ENCODE data around the gene REEP5. TPM values are rescaled to one million over a fixed set of nuclear protein-coding genes. Genes with fewer than 3 reads are reported as not detected.
"Not testable (repeated sequence)": the region's sequence is repeated elsewhere in the genome, so short reads cannot be mapped to it uniquely, and the experiment has no call there.

The REEP5 gene
- polyA plus RNA-seq (ENCODE audit: insufficient read depth in 1 of 5, insufficient read length in 5 of 5, low replicate concordance in 1 of 5), result 10 to 100 TPM; 66.5 to 83.6 (median 78.1) TPM
- long read RNA-seq, donor 1, transcript REEP5-202 (5 exons, 3,326 nt), result major isoform, 74 of 91 reads
- long read RNA-seq, donor 1, partial matches to known transcripts, result 16 of 91 reads
- long read RNA-seq, donor 1, other reads (novel, unspliced or antisense), result 0 of 91 reads
- long read RNA-seq, donor 2, transcript REEP5-202 (5 exons, 3,326 nt), result major isoform, 40 of 41 reads
- long read RNA-seq, donor 2, partial matches to known transcripts, result 0 of 41 reads
- long read RNA-seq, donor 2, other reads (novel, unspliced or antisense), result 0 of 41 reads
- long read RNA-seq, donor 3, transcript REEP5-202 (5 exons, 3,326 nt), result major isoform, 54 of 61 reads
- long read RNA-seq, donor 3, partial matches to known transcripts, result 5 of 61 reads
- long read RNA-seq, donor 3, other reads (novel, unspliced or antisense), result 0 of 61 reads
- long read RNA-seq, donor 4, transcript REEP5-202 (5 exons, 3,326 nt), result major isoform, 27 of 27 reads
- long read RNA-seq, donor 4, partial matches to known transcripts, result 0 of 27 reads
- long read RNA-seq, donor 4, other reads (novel, unspliced or antisense), result 0 of 27 reads
- long read RNA-seq, donor 5, transcript REEP5-202 (5 exons, 3,326 nt), result major isoform, 53 of 72 reads
- long read RNA-seq, donor 5, partial matches to known transcripts, result 18 of 72 reads
- long read RNA-seq, donor 5, other reads (novel, unspliced or antisense), result 0 of 72 reads
- long read RNA-seq, donor 6, transcript REEP5-202 (5 exons, 3,326 nt), result major isoform, 69 of 69 reads
- long read RNA-seq, donor 6, partial matches to known transcripts, result 0 of 69 reads
- long read RNA-seq, donor 6, other reads (novel, unspliced or antisense), result 0 of 69 reads
- long read RNA-seq, donor 7, transcript REEP5-202 (5 exons, 3,326 nt), result major isoform, 31 of 31 reads
- long read RNA-seq, donor 7, partial matches to known transcripts, result 0 of 31 reads
- long read RNA-seq, donor 7, other reads (novel, unspliced or antisense), result 0 of 31 reads
- long read RNA-seq, donor 8, transcript REEP5-202 (5 exons, 3,326 nt), result major isoform, 13 of 13 reads
- long read RNA-seq, donor 8, partial matches to known transcripts, result 0 of 13 reads
- long read RNA-seq, donor 8, other reads (novel, unspliced or antisense), result 0 of 13 reads

DNA sequence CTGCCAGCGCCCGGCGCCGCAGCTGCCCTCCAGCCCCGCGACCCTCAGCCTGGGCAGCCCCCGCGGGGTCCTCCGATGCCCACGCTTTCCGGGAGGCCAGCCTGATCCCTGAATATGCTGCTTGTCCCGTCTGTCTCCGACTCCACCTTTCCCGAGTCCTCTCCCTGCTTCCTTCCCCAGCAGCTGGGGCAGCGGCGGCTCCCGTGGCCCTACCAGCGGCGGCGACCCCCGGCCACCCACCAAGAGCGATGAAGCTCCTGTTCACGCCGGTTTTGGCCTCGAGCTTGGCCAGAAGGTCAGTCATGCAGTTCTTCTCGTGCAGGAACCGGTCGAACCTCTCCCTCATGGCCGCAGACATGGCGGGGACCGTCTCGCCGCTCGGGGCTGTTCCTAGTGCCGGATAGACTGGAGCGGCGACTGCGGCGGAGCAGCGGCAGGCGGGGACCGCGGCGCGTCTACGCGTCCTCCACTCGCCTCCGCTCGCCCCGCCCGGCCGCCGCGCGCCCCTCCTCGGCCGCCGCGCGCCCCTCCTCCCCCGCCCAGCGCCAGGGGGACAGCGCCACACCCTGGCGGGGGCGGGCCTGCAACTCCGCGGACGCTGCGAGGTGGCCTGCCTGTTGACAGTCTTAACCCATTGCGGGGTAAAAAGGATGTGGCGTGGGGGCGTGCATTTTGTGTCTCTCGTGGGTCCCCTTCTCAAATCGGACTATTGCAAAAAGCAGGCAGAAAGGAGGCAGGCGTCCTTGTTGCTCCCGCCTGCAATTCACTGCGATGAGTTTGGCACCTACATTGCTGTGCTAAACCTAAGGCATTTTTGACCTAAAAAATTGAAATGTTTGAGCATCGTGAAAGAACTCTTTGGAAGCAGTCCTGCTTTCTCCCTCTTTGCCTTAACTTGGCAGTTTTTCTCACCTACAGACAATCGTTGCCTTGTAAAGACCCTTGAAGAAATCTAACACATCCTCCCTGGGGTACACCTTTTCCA lies at the start of gene REEP5:
Gene REEP5 (minus strand): TSS at position 395 of the 985 bp plus-strand sequence. CDS start 37 bp downstream, at position 358.
- peak; percentile 83 to 86 for DNase-seq

DNA sequence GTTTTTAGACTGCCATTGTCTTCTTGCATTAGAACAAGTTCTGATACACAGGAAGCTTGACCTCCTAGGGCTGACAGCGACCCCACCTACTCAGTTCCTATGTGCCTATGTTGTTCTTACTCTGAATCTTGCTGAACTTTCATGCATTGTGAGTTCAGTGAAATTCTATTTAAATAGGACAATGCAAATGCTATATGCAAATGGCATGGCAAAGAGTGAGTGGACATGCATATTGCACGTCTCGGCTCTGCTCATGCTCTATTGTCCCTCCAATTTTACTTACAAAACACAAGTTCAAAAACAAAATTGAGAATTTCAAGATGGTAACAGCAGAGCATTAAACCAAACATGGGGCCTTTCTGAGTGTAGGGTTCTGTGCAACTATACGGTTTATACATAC lies 49.2 kb upstream of the REEP5 start:
- DNase-seq, result no peak

DNA sequence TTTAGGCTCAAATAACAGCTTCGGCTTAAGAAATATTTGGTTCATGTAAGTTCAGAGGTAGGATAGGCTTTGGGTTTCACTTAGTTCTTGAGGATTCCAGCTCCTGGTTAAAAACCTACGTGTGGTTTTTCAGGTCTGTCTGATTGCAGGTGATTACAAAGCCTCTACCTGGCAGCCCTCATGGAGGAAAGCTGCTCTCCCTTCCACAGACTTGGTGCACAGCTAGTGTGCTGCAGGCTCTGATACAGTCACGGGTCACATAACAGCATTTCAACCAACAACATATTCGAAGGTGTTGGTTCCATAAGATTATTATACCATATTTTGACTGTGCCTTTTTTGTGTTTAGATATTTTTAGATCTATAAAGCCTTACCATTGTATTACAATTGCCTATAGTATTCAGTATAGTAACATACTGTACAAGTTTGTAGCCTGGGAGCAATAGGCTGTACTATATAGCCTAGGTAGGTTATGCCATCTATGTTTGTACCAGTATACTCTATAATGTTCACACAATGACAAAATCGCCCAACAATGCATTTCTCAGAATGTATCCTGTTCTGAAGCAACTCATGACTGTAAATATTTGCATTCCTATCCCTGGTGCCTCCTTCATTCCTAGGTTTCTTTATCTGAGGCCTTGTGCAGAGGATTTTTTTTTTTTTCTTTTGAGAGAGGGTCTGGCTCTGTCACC lies 46.5 kb upstream of the REEP5 start:
- no peak for DNase-seq

DNA sequence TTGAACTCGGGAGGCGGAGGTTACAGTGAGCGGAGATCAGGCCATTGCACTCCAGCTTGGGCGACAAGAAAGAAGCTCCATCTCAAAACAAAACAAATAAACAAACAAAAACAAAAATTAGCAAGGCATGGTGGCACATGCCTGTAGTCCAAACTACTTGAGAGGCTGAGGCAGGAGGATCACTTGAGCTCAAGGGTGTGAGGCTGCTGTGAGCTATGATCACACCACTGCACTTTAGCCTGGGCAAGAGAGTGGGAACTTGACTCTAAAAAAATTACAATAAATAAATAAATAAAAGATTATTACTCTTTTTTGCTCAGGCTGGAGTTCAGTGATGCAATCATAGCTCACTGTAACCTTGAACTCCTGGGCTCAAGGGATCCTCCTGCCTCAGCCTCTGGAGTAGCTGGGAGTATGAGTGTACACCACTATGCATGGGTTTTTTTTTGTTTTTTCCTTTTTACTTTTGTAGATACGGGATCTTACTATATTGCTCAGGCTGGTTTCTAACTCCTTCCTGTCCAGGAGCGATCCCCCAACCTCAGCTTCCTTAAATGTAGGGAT lies 45.6 kb upstream of the REEP5 start:
- no peak for DNase-seq

DNA sequence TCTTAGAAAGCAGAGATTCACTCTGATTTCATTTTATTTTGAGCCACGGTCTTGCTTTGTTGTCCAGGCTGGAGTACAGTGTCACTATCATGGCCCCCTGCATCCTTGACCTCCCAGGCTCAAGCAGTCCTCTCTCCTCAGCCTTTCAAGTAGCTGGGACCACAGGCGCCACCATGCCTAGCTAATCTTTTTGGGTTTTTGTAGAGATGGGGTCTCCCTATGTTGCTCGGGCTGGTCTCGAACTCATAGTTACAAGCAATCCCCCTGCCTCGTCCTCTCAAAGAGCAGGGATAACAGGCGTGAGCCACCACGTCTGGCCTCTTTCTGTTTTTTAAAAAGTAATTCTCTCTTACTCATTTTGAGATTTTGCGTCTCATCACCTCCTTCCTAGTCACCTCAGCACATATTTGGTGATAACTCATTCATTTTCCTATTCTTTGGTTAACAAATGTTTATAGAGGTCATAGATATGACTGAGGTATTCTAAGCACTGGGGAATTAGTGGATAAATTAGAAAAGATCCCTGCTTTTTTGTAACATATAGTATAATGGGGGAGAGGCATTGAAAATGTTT lies 43.8 kb upstream of the REEP5 start:
- no peak for DNase-seq

DNA sequence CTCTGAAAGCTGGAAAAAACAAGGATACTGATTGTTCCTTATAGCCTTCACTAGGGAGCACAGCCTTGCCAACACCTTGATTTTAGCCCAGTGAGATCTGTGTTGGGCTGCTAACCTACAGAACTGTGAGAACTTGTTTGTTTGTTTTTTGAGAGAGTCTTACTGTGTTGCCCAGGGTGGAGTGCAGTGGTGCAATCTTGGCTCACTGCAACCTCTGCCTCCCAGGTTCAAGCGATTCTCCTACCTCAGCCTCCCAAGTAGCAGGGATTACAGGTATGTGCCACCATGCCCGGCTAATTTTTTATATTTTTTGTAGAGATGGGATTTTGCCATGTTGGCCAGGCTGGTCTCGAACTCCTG lies 41.3 kb upstream of the REEP5 start:
- not testable (repeated sequence) for DNase-seq

DNA sequence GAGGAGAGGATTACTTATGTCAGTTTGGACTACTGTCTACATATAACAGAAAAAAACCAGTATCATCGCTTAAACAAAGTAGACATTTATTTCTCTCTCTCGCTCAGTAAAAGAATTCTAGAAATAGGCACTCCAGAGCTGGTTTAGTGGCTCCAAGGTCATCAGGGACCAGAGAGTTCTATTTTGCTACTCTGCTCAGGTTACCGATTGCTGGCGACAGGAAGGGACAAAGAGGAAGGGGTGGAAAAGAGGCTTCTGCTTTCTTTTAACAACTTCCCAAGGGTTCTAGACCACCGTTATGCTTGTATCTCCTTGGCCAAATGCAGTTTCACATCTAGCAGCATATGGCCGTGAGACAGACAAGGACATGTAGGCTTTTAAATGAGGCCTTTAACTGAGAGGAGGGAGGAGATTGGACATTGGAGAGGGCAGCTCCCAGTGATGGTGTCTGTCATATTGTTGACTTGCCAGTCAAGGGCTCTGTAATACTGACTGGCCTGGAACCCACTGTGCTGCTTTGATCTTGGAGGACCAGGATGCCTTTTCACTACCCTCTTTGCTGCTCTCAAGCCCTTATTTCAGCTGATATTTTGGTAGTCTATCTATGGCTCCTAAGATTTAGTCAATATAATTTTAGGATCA lies 39.0 kb upstream of the REEP5 start:
- no peak for DNase-seq

DNA sequence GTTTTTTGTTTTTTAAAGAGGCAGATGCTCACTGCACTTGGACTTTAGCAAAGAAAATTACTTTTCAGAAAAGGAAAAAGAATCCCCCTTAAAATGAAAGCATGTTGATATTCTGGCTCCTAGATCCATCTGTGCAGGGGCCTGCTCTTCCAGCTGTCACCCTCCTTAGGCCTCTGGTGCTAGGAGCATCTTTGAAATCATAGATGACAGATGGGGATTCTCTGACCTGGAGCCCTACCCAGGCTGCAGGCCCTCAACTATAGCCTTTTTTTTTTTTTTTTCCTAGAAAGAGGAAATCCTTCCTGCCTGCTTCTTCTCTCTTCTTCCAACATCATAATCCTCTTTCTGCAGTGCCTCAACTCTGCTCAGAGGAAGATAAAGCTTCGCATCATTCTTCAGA lies 38.3 kb upstream of the REEP5 start:
- no peak for DNase-seq

DNA sequence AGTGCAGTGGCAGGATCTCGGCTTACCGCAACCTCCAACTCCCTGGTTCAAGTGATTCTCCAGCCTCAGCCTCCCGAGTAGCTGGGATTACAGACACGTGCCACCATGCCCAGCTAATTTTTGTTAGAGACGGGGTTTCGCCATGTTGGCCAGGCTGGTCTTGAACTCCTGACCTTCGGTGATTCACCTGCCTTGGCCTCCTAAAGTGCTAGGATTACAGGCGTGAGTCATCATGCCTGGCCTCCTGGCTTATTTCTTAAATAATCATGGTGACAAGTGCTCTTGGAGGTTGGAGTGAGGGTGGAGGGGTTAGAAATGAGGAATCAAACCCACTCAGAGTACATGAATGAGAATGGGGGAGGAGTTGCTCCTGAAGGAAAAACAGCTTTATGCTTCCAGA lies 37.8 kb upstream of the REEP5 start:
- not testable (repeated sequence) for DNase-seq

DNA sequence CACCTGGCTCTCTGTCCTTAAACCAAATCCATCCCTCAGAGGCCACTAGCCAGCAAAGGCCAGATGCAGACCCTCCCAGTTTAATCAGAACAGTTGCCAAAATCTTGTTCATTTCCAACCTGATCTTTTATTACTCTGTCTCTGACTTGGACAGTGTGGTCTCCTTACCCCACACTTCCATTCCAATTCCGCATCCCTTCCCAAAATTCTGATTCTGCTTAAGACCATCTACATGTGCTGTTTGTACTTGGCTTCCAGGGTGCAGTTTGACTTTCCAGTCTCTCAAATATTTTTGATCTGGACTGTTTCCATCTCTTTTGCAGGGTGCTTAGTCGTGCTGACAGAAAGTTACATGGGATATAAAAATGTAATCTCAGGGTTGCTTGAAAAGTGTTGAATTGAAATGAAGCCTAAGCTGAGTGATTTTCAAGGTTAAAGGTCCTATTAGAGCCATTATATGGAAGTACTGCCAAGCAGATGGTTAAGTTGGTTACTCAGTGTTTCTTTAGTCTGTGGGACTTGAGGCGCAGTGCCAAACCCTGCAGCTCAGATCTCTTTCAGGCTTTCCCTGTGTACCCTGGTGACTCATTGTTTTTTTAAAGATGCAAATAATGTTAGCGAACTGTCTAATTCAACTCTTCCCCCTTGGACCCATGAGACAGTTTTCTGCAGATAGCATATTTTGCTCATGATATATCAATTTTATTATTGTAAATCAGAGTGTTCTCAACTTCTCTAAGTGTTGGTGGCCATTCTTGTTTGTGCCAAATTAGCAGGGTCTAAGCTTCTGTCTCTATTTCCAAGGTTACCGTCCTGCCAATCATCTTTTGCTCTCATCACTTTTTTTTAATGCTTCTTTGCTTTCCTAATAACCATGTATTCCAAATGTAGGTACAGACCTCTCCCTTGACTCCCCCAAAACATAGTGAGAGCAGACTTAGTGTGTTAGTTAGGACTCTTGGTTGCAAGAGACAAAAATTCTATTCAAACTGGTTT lies 36.4 kb upstream of the REEP5 start:
- peak; percentile 32 to 35 for DNase-seq

DNA sequence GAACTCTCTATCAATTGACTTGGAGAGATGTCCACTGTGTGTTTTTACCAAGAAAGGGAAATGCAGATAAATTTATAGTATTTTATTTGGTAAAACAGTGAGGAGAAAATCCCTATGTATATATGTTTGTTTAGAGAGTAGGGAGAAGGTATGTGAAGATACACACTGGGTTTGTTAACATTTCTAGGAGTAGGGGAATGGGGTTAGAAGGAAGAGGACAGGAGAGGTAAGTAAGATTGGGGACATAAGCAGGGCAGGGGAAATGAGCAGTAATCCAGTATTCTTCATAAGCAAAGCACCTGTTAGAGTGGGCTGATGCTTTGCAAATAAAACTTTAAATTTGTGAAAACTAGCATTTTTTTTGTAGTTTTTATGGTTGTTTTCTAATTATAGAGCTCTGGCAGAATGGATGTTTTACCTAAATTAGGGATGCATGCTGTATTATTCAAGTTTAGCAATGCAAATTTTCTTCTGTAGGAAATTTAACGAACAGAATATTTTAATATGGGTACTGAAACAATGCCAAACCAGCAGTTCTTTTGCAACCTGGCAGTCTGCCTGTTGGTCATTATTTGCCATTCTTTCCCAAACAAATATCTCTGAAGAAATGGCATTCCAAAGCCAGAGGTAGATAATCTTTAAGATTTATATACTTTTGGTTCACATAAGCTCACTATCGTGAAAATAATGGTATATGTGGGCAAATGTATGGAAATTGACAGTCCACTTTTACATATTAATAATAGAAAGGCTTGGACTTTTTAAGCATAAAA lies 35.2 kb upstream of the REEP5 start:
- no peak for DNase-seq

DNA sequence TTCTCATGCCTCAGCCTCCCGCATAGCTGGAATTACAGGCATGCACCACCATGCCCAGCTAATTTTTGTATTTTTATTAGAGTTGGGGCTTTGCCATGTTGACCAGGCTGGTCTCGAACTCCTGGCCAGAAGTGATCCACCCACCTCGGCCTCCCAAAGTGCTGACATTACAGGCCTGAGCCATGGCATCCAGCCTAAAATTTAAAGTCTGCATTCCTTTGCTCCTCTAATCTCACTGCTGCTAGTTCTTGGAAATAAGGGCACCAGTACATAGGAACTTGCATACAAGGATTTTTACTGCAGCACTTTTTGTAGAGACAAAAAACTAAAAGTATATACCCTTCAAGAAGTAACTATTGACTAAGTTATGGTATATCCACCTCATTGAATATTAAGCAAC lies 34.6 kb upstream of the REEP5 start:
- no peak for DNase-seq

DNA sequence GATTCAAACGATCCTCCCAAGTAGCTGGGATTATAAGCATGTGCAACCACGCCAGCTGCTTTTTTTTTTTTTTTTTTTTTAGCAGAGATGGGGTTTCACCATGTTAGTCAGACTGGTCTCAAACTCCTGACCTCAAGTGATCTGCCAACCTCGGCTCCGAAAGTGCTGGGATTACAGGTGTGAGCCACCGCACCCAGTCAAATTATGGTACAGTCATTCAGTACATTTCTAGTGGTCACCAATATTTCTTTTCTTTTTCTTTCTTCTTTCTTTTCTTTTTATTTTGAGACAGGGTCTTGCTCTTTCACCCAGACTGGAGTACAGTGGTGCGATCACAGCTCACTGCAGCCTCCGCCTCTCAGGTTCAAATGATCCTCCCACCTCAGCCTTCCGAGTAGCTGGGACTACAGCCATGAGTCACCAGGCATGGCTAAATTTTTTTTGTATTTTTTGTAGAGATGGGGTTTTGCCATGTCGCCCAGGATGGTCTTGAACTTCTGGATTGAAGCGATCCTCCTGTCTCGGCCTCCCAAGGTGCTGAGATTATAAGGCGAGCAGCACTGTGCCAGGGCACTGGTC lies 29.2 kb upstream of the REEP5 start:
- no peak for DNase-seq

DNA sequence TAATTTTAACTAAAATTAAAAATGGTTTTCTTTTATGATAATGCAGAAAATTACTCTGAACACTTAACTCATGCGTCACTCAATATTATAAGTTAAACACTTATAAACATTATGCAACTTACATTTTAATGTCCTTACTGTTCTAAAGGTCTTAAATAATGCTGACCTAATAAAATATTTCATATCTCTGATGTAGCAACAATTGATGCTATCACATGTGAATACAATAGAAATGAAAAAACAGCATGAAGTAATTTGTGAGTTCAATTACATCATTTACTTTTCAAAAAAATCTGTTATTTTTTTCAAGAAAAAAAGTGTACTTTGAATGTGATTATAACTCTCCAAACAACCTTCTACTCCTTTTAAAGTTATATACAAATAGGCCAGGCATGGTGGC lies 26.4 kb upstream of the REEP5 start:
- no peak for DNase-seq

DNA sequence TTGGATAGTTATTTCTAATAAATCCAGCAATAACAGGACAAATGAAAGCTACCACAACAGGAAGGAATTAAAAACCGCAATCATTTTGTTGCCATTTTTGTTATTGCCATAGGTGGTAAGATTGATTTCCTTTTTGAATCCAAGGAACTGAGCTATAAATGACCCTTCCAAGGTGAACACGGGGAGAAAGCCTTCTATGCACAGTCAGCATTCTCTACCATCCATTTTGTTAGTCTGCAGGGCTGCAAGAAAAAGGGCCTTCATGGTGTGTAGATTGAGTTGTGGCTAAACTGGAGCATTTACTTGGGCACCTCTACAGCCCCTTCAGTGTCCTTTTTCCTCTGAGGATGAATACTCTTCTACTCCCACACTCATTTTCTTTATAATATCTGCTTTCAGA lies 18.6 kb upstream of the REEP5 start:
- DNase-seq, result no peak

DNA sequence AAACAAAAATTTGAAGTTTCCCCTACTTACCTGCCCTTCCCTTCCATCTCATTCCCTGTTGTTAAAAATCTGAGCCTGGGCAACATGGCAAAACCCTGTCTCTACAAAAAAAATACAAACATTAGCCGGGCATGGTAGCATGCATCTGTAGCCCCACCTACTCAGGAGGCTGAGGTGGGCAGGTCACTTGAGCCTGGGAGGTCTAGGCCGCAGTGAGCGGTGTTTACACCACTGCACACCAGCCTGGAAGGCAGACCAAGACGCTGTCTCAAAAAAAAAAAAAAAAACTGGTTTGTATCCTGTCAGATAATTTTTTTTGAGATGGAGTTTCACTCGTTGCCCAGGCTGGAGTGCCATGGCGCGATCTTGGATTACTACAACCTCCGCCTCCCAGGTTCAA lies 16.3 kb upstream of the REEP5 start:
- DNase-seq, result no peak

DNA sequence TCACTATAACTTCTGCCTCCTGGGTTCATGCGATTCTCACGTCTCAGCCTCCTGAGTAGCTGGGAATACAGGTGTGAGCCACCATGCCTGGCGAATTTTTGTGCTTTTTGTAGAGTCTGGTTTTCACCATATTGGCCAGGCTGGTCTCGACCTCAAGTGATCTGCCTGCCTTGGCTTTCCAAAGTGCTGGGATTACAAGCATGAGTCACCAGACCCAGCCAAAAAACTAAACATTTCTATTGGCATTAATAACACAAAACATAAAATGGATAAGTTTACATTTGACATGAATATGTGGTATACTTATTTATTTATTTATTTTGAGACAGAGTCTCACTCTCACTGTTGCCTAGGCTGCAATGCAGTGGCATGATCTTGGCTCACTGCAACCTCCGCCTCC lies 13.6 kb upstream of the REEP5 start:
- no peak for DNase-seq
